ENCODE data around the gene TMEM181.

DNA sequence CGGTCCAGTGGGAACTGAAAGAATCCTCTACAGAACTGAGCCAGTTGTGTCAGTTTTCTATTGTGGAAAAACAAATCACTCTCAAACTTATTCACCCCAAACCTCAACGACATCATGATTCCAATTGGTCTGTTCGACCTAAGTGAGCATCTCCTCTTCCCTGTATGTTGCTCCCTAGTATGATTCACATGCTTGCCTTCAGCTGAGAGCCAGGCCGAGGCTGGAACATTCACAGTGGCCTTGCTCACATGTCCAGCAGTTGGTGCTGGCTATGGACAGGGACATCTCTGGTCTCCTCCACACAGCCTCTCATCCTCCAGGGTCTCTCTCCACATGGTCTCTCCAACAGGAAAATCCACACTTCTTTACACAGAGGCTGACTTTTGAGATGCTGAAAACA lies 28.3 kb upstream of the TMEM181 start:
- TF ChIP-seq, protein P1, sequence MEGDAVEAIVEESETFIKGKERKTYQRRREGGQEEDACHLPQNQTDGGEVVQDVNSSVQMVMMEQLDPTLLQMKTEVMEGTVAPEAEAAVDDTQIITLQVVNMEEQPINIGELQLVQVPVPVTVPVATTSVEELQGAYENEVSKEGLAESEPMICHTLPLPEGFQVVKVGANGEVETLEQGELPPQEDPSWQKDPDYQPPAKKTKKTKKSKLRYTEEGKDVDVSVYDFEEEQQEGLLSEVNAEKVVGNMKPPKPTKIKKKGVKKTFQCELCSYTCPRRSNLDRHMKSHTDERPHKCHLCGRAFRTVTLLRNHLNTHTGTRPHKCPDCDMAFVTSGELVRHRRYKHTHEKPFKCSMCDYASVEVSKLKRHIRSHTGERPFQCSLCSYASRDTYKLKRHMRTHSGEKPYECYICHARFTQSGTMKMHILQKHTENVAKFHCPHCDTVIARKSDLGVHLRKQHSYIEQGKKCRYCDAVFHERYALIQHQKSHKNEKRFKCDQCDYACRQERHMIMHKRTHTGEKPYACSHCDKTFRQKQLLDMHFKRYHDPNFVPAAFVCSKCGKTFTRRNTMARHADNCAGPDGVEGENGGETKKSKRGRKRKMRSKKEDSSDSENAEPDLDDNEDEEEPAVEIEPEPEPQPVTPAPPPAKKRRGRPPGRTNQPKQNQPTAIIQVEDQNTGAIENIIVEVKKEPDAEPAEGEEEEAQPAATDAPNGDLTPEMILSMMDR (IDR thresholded peaks at IDR 0.05; ENCODE audit: low read length), result no peak
- no peak for TF ChIP-seq EZH2 (optimal IDR thresholded peaks at IDR 0.05; ENCODE audit: low read depth, low read length)

Data from MM.1S (cell line).